GM23248 (cell line): ENCODE results near the gene RAB44. TPM values are rescaled to one million over a fixed set of nuclear protein-coding genes. Genes with fewer than 3 reads are reported as not detected.

Experiments used
- DNase-seq: peaks from one replicate; pipeline ENCODE4 v3.0.0-alpha.2; 2015
- H2AFZ ChIP-seq: fragments of 200-600 bp; sonication (generic); 2 replicates; pipeline ENCODE4 v1.6.1; 2016; ENCODE audit warnings: antibody characterized with exemption
- H3F3A ChIP-seq: fragments of 200-600 bp; sonication (generic); 2 replicates; pipeline ENCODE4 v1.6.1; 2016; ENCODE audit warnings: mild to moderate bottlenecking, antibody characterized with exemption, mixed run types; ENCODE audit not compliant: insufficient read depth
- H3K27ac ChIP-seq: fragments of 200-600 bp; sonication (generic); 2 replicates; pipeline ENCODE4 v1.5.1; 2016; ENCODE audit warnings: mild to moderate bottlenecking
- H3K27me3 ChIP-seq: fragments of 200-600 bp; sonication (generic); replicated peaks from 2 replicates; pipeline ENCODE4 v1.6.1; 2016; ENCODE audit warnings: mild to moderate bottlenecking; ENCODE audit not compliant: insufficient read depth
- H3K36me3 ChIP-seq: fragments of 200-600 bp; sonication (generic); 2 replicates; pipeline ENCODE4 v1.6.1; 2016; ENCODE audit warnings: low read depth, mild to moderate bottlenecking
- H3K4me1 ChIP-seq: fragments of 200-600 bp; sonication (generic); 2 replicates; pipeline ENCODE4 v1.6.1; 2016; ENCODE audit warnings: mild to moderate bottlenecking; ENCODE audit not compliant: insufficient read depth
- H3K4me2 ChIP-seq: fragments of 200-600 bp; sonication (generic); one replicate; pipeline ENCODE4 v1.6.1; 2016; ENCODE audit warnings: mild to moderate bottlenecking; ENCODE audit not compliant: unreplicated experiment
- H3K4me3 ChIP-seq: fragments of 200-600 bp; sonication (generic); 2 replicates; pipeline ENCODE4 v1.5.1; 2016; ENCODE audit warnings: mild to moderate bottlenecking
- H3K79me2 ChIP-seq: fragments of 200-600 bp; sonication (generic); 2 replicates; pipeline ENCODE4 v1.6.1; 2016; ENCODE audit warnings: mild to moderate bottlenecking; ENCODE audit not compliant: insufficient read depth
- H3K9ac ChIP-seq: fragments of 200-600 bp; sonication (generic); 2 replicates; pipeline ENCODE4 v1.6.1; 2016; ENCODE audit warnings: mild to moderate bottlenecking
- H3K9me2 ChIP-seq: fragments of 200-600 bp; sonication (generic); 2 replicates; pipeline ENCODE4 v1.6.1; 2016; ENCODE audit warnings: mixed run types, mild to moderate bottlenecking, moderate library complexity; ENCODE audit not compliant: insufficient read depth
- H3K9me3 ChIP-seq: fragments of 200-600 bp; sonication (generic); one replicate; pipeline ENCODE4 v1.6.1; 2017; ENCODE audit warnings: low read depth
- H4K20me1 ChIP-seq: fragments of 200-600 bp; sonication (generic); 2 replicates; pipeline ENCODE4 v1.6.0; 2016; ENCODE audit not compliant: insufficient read depth
- EZH2 ChIP-seq: fragments of 200-600 bp; sonication (generic); IDR thresholded peaks from 2 replicates; pipeline ENCODE4 v1.6.1; 2018; ENCODE audit warnings: antibody characterized with exemption, mild to moderate bottlenecking; ENCODE audit not compliant: insufficient read depth, poor library complexity, severe bottlenecking
- EZH2phosphoT487 ChIP-seq: fragments of 200-600 bp; sonication (generic); IDR thresholded peaks from 2 replicates; pipeline ENCODE4 v1.6.1; 2018; ENCODE audit warnings: antibody characterized with exemption, moderate library complexity, mild to moderate bottlenecking, low read depth; ENCODE audit not compliant: insufficient read depth
- WGBS, 2 experiments: methylation state at CpG; one replicate each; pipeline ENCODE4 v1.1.6; 2015 to 2017; ENCODE audit warnings: low lambda C conversion rate in 2 of 2, low coverage in 1 of 2; ENCODE audit errors: missing lambda C conversion rate in 2 of 2; 5-methylcytosine and 5-hydroxymethylcytosine counted together
- in situ Hi-C: fragments of 300-500 bp; cut with MboI; formaldehyde crosslinking; loops from 2 replicates; pipeline ENCODE4 v1.15.0; 2020
- polyA plus RNA-seq: library from polyadenylated mRNA; unstranded; fragments of >200 nt; fragmentation: Nextera tagmentation; extraction: Ambion mirVana; gene quantifications from 2 replicates; pipeline ENCODE4 v1.2.1, GENCODE V29; 2016
- total RNA-seq: library from RNA; depleted of rRNA; stranded (reverse); fragments of >200 nt; shearing (Covaris generic); gene quantifications from 2 replicates; pipeline ENCODE4 v1.2.3, GENCODE V29; 2014; rRNA removed

Gene RAB44
- total RNA-seq, result not detected in 2 replicates
- polyA plus RNA-seq, result not detected in 2 replicates

GRCh38 chr6:36697481-36697903 is at the start of gene RAB44:
TSS of gene RAB44 (plus strand) at chr6:36697826. CDS start at chr6:36704236, 6,410 bp downstream.
- Histone ChIP-seq H3K79me2 (no peaks in the 10 kb centered on the region), H3F3A (no peaks in the 10 kb centered on the region), H3K9ac (no peak within 1 kb of the TSS), H3K4me2 (no peak within 1 kb of the TSS), H4K20me1 (no peaks in the 10 kb centered on the region), H2AFZ (no peak within 1 kb of the TSS), H3K9me2 (no peaks in the 10 kb centered on the region), H3K9me3 (no peaks in the 10 kb centered on the region), H3K27ac (no peak within 1 kb of the TSS), H3K36me3 (no peaks in the 10 kb centered on the region), H3K4me1 (peaks cover 7% of the 10 kb centered on the region; the same call in 1 of the 2 replicates), H3K27me3 (no peaks in the 10 kb centered on the region), H3K4me3 (no peak within 1 kb of the TSS)
- in situ Hi-C loops, result no loop called here
- 92 to 96% methylated on average over 7 of the region's 7 CpGs for WGBS, 2 experiments
- no peak for TF ChIP-seq EZH2phosphoT487
- TF ChIP-seq EZH2, result no peak
- DNase-seq, result no peak

- no peaks in the 10 kb centered on the region for H4K20me1 ChIP-seq
- H2AFZ ChIP-seq, result no peak overlapping the region
- WGBS, 2 experiments, result 81 to 84% methylated on average over 3 of the region's 3 CpGs
- TF ChIP-seq EZH2phosphoT487, result no peak
- TF ChIP-seq EZH2, result no peak
- H3K9ac ChIP-seq, result no peak overlapping the region
- H3K79me2 ChIP-seq, result no peaks in the 10 kb centered on the region
- H3F3A ChIP-seq, result peaks cover 15% of the 10 kb centered on the region
- H3K27ac ChIP-seq, result no peak overlapping the region
- H3K36me3 ChIP-seq, result no peaks in the 10 kb centered on the region
- H3K27me3 ChIP-seq, result no peaks in the 10 kb centered on the region
- DNase-seq, result no peak
- no peaks in the 10 kb centered on the region for H3K9me3 ChIP-seq
- H3K4me1 ChIP-seq, result peaks cover 14% of the 10 kb centered on the region
- no peak overlapping the region for H3K4me2 ChIP-seq
- in situ Hi-C loops, result no loop called here
- no peak overlapping the region for H3K4me3 ChIP-seq
- no peaks in the 10 kb centered on the region for H3K9me2 ChIP-seq
Measured at GRCh38 chr6:36649086-36649485, 48.5 kb upstream of the RAB44 start.

GRCh38 chr6:36649701-36650484 is 47.7 kb upstream of the RAB44 start:
- 73 to 75% methylated on average over 13 of the region's 13 CpGs for WGBS, 2 experiments
- Histone ChIP-seq H3K79me2 (no peaks in the 10 kb centered on the region), H2AFZ (no peak overlapping the region), H3K4me3 (no peak overlapping the region), H3K4me2 (no peak overlapping the region), H3F3A (peaks cover 7% of the 10 kb centered on the region), H3K9me2 (no peaks in the 10 kb centered on the region), H3K27me3 (no peaks in the 10 kb centered on the region), H3K9me3 (no peaks in the 10 kb centered on the region), H3K4me1 (peaks cover 8% of the 10 kb centered on the region), H4K20me1 (no peaks in the 10 kb centered on the region), H3K27ac (no peak overlapping the region), H3K9ac (no peak overlapping the region), H3K36me3 (no peaks in the 10 kb centered on the region)
- in situ Hi-C loops, result no loop called here
- DNase-seq, result no peak
- TF ChIP-seq EZH2 (no peak), EZH2phosphoT487 (no peak)

- Histone ChIP-seq H2AFZ (no peak overlapping the region), H3K9me2 (no peaks in the 10 kb centered on the region), H3F3A (no peaks in the 10 kb centered on the region), H3K4me1 (0 out of 2 replicates have a peak, but pooled peaks cover 4% of the 10 kb centered on the region), H3K27ac (no peak overlapping the region), H3K4me3 (no peak overlapping the region), H3K9me3 (no peaks in the 10 kb centered on the region), H3K9ac (no peak overlapping the region), H3K79me2 (no peaks in the 10 kb centered on the region), H3K27me3 (no peaks in the 10 kb centered on the region), H3K4me2 (no peak overlapping the region), H4K20me1 (no peaks in the 10 kb centered on the region), H3K36me3 (no peaks in the 10 kb centered on the region)
- WGBS, 2 experiments, result 50 to 52% methylated on average over 2 of the region's 2 CpGs
- in situ Hi-C loops, result no loop called here
- TF ChIP-seq EZH2phosphoT487 (no peak), EZH2 (no peak)
- no peak for DNase-seq
Measured at GRCh38 chr6:36650848-36651478, 46.7 kb upstream of the RAB44 start.
